NCI-H69 (cell line): Measurements from ENCODE around the gene SEMG2.

Experiments used
- DNase-seq: peaks from one replicate; lab custom pipeline; 2025; lab: John Stamatoyannopoulos, UW

The SEMG2 gene

DNA sequence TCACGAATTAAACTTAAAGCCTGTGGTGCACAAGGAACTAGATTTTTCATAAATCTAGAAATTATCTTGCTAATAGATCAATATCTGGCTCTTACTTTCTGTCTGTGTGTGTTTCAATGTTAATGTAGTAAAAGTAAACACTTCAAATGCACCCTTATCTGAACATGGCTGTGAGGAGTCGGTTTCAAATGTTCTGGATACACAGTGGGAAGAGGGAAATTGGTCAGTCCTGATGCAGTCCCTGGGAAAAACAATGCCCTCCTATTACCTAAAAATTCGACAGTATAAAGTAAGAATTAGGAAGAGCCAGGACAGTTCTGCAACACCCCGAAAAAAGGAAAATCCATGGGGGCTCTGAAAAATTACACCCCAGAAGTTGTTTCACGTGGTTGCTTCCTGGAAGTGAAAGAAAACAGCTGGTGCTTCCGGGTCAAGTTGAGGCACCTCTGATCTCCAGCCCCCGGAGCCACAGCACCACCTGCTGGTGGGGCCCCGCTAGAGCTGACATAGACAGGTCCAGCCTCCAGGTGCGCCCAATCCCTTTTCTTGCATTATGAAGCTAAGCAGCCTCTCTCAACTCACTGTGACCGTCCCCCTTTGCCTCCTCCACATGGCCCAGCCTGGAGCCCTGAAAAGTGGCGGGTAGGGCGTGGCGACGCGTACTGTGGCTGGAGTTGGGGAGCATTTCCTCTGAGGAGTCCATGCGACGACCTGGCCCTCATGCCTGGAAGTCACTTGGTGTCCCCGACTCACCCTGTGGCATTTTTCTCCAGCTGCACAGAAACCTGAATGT lies 8.3 kb downstream of the SEMG2 start:
- DNase-seq = peak; percentile 11

DNA sequence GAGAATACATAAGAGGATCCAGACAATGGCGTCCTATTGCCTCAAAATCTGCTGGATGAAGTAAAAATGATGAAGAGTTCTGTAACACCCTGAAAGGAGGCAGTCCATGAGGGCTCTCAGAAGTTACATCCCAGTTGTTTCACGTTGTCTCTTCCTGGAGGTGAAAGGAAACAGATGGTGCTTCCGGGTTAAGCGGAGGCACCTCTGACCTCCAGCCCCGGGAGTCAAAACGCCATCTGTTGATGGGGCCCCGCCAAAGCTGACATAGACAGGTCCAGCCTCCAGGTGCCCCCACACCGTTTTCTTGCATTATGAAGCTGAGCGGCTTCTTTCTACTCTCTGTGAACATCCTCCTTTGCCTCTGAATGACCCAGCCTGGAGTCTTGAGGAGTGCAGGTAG lies 9.5 kb downstream of the SEMG2 start:
- DNase-seq = peak; percentile 44

DNA sequence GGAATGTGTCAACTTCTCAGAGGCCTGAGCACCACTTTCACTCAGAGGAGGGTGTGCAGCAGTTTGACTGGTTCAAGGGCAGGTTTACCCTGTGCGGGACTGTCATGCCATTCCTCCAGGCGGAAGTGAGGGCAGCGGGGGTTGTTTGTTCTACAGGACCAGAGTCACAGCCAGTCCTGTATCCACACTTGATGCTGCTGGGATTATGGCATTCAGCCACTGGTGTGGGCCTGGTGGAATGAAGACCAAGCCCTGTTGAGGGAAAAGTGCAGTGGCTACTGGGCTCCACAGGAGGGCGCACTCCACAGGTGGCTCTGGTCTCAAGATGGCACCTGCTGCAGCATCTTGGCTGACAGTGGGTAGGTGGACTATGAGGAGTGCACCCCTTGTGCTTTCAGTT lies 14.8 kb downstream of the SEMG2 start:
- DNase-seq = no peak

DNA sequence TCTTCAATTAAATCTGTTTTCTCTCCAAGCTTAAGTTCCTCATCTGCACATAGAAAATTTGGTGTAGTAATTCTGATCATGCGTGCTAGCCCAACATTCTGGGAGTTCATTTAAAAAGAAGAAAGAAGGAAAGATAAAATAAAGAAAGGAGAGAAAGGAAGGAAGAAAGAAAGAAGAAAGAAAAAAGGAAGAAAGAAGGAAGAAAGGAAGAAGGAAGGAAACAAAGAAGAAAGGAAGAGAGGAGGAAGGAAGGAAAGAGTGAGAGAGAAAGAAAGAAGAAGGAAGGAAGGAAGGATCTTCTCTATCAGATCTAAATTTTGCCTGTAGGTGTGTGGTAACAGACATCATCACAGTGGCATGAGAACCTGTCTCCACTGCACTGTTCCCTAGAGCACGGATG lies 17.0 kb downstream of the SEMG2 start:
- no peak for DNase-seq

DNA sequence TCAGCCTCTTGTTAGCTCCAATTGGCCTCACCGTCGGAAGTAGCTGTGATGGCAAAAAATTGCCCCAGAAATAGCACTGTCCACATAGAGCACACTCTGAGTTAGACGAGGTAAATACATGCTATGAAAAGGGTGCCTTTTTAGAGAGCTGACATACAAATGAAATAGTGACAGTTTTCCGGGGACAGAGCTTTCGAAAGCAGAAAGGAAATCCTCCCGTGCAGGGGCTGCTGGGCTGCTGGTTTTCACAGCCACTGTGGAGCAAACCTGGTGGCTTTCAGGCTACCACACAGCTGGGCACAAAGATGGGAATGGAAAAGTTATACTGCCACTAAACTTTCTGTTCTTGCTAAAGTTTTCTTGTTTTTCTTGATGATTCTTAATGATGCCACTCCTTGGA lies 24.9 kb downstream of the SEMG2 start:
- no peak for DNase-seq

DNA sequence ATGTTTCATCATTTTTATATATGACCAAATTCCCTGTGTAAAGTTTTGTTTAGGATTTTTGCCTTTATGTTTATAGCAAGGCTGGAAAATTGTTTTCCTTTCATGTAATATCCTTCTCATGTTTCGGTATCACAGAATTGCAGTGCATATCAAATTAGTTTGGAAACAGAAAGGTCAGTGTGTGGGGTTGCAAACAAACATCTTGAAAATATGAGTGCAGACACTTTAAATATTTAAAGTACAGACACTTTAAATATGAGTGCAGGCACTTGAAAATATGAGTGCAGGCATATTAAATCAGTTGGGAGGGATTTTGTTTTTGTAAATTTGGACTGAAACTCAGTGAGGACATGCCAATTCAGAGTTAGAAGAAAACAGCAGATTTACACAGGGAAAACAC lies 26.7 kb downstream of the SEMG2 start:
- no peak for DNase-seq

DNA sequence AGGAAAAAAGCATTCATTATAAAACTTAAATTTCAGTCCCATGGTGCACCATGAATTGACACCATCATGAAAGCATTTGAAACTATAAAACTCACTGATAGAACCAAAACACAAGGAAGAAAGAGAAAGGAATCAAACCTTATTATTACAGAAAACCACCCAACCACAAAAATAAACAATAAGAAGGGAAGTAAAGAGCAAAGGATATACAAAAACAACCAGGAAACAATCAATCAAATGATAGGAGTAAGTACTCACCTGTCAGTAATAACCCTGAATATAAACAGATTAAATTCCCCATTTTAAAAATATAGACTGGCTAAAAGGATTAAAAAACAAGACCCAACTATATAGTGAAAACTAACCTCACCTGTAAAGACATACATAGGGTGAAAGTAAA lies 27.4 kb downstream of the SEMG2 start:
- DNase-seq = no peak

DNA sequence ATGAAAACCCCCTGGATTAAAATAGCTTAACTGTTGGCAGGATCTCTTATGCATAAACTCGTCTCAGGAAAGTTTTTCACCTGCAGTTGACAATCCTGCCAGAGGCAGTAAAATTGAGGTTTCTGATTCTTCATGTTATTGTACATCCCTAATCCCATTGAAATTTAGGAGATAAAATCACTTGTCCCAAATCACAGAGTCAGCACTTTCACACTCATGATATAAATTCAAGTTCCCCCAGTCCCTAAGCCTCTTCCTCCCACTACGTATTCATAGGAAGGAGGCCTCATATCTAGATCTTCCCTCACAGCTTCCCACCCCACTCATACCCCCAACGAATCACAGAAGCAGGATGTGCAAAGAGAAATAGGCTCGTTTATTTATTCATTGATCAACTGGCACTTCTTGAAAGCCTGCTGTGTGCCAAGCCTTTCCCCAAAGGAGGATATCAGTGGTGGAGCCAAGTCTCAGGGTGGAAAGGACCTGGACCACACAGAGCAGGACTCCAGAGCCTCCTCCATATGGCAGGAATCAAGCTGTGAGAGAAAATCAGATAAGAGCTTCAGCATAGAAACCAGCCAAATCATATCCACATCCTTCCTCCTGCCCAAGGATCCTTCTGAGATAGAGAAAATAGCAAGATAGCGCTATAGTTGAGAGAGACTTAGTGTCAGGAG lies 30.8 kb downstream of the SEMG2 start:
- no peak for DNase-seq

DNA sequence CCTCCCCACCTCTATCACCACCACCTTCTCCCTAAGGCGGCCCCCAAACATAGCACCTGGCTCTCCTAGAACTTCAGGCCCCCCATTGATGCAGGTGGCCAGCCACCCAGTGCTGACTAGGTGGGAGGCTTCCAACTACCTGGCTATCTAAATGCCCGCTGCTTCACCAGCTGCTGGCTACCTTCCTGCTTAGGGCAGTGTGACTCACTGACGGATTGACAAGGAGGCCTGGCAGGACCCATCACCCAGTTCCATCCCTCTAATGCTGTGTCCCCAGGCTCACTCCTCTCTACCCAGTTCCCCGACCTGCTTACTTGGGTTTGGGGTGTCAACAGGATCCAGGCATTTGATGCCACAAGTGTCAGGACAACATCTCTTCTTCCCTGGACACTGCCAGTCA lies 32.1 kb downstream of the SEMG2 start:
- no peak for DNase-seq

DNA sequence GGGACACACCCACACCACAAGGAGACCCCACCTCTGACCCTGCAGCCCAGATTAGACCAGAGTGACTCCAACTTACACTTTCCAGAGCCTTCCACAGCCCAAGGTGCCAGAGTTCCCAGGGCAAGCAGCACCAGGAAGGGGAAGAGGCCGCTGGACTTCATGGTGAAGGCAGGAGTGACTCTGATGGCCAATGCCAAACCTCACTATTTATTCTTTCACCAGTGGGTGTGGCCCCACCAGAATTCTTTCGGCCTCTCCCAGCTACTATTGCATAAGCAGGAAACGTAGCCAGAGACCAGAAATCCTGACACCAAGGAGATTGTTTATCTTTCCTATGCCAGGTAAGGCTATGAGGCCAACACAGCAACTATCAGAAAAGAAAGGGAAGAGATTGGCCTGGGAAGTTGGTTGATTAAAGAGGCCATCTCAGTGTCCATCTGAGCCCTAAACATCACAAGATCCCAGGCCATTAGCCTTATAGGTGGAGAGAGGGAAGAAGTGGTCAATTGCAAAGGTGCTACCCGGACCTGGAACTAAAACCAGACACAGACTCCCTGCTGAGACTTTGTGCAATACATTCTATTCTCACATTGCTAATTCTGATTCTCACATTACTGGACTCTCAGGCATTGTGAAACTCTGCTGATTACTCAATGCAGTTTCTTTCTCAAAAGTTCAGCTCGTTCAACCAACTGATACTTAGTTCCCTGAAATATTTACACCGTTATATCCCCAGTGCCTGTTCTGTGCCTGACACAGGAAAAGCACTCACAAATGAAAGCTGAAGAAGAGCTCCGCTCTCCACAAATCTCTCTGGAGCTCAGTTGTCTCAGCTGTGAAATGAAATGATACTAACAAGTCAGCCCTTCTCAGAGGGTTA lies 33.5 kb downstream of the SEMG2 start, which contains the start of gene SLPI:
Gene SLPI, minus strand, starts transcription at position 182 of the 880 bp plus-strand sequence. Its CDS starts 21 bp downstream, at position 161.
- peak; percentile 18 for DNase-seq

DNA sequence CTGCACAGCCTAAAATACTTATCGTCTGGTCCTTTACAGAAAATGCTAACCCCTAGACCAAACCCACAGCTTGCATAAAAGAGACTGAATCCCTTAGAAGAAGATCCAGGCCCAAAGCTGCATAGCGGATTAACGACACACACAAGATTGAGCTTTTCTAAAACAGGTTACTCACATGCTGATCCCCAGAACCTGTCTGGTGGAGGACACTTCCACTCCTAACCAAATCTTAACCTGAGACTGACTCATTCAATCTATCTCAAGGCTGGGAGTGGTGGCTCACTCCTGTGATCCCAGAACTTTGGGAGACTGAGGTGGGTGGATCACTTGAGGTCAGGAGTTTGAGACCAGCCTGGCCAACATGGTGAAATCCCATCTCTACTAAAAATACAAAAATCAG lies 36.0 kb downstream of the SEMG2 start:
- no peak for DNase-seq

DNA sequence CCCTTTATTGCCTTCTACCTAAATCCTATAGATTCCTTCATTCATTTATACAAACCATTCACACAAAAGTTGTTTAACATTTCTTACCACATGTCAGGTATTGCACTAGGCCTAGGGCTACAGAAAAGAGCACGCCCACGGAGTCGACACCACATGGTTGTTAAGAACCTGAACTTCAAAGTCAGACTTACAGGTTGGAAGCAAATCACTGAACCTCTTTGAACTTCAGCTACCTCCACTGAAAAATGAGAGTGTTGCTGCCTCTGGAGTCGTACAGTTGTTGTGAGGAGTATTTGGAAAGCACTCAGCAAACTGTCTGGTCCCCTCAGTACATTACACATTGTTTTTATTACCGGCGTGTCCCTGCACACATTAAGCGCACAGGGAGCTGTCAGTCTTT lies 36.5 kb downstream of the SEMG2 start:
- DNase-seq = no peak

DNA sequence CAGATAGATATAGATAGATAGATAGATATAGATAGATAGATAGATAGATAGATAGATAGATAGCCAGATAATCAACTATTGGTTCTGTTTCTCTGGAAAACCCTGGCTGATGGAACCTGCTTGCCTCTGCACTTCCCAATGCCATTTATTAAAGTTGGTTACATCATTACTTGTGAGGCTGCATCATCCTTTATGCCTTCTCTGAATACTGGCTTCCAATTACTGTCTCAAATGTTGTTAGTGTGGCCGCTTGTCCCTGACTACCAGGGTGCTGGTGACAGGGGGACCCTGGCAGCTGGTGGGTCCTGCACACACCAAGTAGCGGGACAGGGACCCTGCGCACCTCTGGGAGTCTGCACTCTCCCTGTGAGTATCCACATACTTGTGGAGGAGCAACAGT lies 37.1 kb downstream of the SEMG2 start:
- no peak for DNase-seq

DNA sequence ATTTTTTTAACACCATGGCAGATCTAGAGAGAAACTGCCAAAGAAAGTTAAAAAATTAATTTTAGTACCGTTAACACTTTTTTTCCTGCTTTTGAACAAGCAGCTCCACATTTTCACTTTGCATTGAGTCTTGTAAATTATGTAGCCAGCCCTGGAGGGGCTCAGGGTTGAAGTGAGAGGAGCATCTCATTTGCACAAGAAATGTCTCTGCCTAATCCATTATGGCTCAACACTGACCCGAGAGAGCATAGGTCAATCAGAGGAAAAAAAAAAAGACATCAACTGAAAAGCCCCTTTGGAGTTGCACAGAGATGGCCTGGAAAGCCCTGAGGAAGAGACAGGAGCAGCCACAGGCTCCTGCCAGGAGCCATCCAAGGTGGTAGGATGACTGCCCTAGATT lies 37.5 kb downstream of the SEMG2 start:
- DNase-seq = no peak

DNA sequence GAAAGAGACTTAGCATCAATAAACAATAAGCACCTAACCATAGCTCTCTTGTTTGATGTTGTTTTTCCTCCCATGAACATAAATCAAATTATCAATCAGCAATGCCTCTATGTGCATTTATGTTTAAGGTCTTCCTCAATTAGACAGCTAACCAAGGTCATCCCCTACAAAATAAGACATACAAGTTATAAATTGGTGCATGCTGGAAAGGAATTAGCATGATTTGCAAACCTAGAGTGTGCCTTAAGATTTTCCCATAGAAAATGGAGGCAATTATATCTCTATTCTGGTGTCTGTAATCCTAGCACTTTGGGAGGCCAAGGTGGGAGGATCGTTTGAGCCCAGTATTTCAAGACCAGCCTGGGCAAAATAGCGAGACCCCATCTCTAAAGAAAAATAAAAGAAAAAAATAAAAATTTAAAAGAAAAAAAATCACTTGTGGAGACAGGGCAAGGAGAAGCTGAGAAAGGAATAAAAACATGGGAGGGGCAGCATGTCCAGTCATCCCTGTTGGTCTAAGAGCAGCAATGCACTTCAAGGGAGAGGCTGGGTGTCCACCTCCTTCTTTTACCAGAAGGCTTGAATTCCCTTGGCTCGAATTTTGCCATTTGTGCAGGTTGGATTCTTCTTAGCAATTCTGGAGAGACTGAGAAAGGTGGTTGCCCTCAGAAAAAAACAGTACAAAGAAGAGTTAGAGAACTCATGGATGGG lies 42.5 kb downstream of the SEMG2 start:
- no peak for DNase-seq

DNA sequence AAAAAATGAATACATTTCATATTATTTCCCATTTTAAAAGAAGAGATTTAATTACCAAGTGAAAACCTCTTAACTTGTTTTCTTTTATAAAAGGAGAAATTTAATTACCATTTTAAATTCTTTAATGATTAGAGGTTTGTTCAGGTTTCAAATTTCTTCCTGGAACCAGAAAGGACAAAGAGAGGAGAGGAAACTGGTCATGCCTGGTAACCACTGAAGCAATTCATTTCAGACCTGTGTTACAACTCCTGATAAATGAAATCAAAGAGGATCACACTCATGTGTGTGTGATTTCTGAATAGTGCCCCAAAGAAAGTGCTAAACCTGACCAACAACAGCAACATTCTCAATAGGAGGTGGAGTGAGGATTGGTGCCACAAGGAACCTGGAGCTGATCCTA lies 45.8 kb downstream of the SEMG2 start:
- DNase-seq = no peak

DNA sequence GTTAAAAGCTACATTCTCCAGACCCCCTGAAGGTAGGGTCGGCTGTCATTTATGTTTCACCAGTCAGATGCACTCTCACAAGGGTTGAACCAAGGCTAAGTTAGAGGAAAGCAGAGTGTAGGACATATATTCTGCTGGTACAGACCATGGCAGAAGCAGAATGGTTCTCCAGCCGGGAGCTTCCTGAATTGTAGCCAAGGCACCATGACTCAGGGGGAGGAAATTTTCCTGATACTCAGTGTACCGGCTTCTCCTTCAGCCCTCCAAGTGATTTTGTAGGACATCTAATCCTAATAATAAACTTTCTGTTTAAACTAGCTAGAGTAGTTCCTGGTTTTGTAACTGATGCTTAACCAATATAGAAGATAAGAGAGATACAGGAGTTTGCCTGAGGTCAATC lies 47.4 kb downstream of the SEMG2 start:
- no peak for DNase-seq

DNA sequence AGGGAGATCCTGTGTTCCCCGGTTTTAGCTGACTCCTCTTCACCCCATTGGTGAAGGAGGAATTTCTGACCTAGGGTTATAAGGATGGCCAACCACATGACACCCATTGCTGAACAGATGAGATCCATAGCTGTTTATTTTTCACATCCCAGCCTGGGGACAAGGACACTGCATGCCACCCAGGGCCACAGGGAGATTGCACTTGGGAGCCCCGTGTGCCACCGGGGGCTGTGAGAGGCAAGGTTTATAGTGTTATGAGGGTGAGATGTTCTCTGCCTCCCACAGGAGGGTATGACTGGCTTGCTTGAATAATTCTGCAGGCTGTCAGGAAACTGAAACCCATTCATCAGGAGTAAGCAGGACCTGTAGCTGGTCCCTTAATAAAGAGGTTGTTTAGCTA lies 47.9 kb downstream of the SEMG2 start:
- no peak for DNase-seq

DNA sequence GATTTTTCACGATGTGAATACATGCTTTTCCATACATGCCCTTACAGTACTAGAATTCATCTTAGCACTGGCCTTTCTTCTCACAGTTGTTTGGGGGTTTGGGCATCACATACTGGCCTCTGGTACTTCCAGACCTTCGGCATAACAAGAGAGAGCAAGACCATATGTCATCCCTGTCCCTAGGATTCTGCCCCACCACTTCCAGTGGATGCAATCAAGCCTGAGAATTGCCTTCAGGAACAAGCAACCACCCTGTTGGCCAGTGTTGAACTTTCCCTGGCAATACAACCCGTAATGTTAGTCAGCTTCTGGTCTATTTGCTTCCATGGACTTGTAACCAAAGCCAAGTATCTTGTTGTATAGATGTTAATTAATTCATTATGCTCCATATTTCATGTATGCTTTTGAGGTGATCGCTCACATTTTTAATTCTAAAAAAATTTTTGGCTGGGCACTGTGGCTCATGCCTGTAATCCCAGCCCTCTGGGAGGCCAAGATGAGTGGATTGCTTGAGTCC lies 48.6 kb downstream of the SEMG2 start:
- no peak for DNase-seq
